ENCODE data around the gene APCDD1.

APCDD1 gene

DNA sequence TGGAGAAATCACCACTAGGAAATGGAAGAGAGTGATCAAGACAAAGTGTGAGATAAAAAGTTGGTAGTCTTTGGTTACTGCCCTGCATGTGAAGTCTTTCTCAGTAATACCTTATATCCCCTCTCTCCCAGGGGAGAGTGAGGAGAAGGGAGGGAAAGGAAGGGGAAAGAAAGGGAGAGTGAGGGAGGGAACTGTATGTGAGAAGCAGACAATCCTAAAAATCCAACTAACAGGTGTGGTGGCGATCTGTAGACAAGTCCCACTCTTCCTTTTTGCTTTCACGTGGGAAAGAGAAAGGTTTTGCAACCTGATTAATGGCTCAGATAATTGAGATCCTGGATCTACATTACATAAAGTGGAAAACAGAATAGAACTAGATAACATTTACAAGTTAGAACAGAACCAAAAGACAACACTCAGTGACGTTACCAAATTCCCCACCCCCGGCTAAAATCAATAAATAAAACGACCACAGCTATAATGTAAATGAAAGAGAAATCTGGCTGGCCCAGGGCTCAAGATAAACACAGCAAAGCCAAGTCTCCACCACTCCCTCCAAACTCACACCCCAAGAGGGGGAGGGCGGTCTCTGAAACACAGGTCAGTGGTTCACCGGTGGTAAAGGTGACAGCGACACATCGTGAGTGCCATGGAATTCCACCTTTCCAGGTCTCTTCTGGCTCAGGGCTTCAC, 10.0 kb upstream of the APCDD1 start:
- no peaks in the 10 kb centered on the region for H3K36me3 ChIP-seq (ENCODE audit: control insufficient read depth in 5 of 5, insufficient read depth in 5 of 5, low read length in 5 of 5)
- H3K27ac ChIP-seq (ENCODE audit: low read depth, low read length) = no peak overlapping the region
- H3K4me3 ChIP-seq (ENCODE audit: low read depth in 1 of 5, low read length in 5 of 5) = no peak overlapping the region

DNA sequence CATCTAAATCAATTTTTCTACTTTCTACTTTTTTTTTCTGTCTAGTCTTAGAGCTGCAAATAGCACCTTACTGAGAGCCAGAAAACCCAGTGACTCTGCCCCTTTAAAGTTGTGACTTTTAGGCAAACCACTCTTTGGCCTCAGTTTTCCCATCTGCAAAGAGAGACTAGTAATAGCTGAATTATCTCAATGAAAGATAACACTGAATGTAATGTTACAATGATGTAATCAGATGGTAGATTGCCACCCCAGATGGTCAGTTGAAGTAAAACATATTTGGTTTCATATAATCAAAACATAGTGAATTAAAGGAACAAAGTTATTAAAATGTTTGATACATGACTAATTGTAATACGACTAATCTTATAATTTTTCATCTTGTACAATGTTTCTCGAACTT, 5.0 kb upstream of the APCDD1 start:
- peaks cover 0 to 19% (median 9%) of the 10 kb centered on the region in 5 donors for H3K4me1 ChIP-seq (ENCODE audit: control insufficient read depth in 5 of 5, insufficient read depth in 5 of 5, low read length in 5 of 5)
- H3K4me3 ChIP-seq (ENCODE audit: low read depth in 1 of 5, low read length in 5 of 5) = no peak overlapping the region
- H3K27me3 ChIP-seq (ENCODE audit: control insufficient read depth in 5 of 5, insufficient read depth in 4 of 5, low read length in 5 of 5) = no peaks in the 10 kb centered on the region
- no peak overlapping the region for H3K9ac ChIP-seq (ENCODE audit: low read length in 5 of 5)
- no peak overlapping the region for H3K27ac ChIP-seq (ENCODE audit: low read depth, low read length)
- no peaks in the 10 kb centered on the region for H3K36me3 ChIP-seq (ENCODE audit: control insufficient read depth in 5 of 5, insufficient read depth in 5 of 5, low read length in 5 of 5)
- H3K9me3 ChIP-seq (ENCODE audit: control insufficient read depth in 5 of 5, low read length in 5 of 5) = no peaks in the 10 kb centered on the region

More for the DNA sequence above, 10.0 kb upstream of the APCDD1 start:
- Histone ChIP-seq H3K9ac (ENCODE audit: low read length in 5 of 5) (no peak overlapping the region), H3K27me3 (ENCODE audit: control insufficient read depth in 5 of 5, insufficient read depth in 4 of 5, low read length in 5 of 5) (no peaks in the 10 kb centered on the region), H3K9me3 (ENCODE audit: control insufficient read depth in 5 of 5, low read length in 5 of 5) (no peaks in the 10 kb centered on the region), H3K4me1 (ENCODE audit: control insufficient read depth in 5 of 5, insufficient read depth in 5 of 5, low read length in 5 of 5) (no peaks in the 10 kb centered on the region)

DNA sequence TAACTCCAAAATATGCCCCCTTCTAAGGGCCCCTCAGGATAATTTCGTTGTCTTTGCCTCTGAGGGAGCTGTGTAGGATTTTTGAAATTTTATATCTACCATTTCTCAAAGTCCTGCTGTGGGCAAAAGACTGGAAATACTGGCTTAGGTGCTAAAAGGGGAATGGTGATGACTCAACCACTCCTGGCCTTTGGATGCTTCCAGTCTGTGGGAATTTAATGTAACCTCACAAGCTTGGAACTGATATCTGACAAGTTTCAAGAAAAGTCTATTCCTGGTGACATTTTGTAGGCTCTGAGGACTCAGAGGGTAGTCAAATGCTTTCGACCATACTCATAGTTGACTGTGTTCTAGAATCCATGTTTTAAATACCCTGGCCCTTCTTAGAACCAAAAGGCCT, 3.4 kb upstream of the APCDD1 start:
- no peaks in the 10 kb centered on the region for H3K9me3 ChIP-seq (ENCODE audit: control insufficient read depth in 5 of 5, low read length in 5 of 5)
- H3K9ac ChIP-seq (ENCODE audit: low read length in 5 of 5) = no peak overlapping the region
- H3K4me3 ChIP-seq (ENCODE audit: low read depth in 1 of 5, low read length in 5 of 5) = no peak overlapping the region
- no peaks in the 10 kb centered on the region for H3K36me3 ChIP-seq (ENCODE audit: control insufficient read depth in 5 of 5, insufficient read depth in 5 of 5, low read length in 5 of 5)
- H3K4me1 ChIP-seq (ENCODE audit: control insufficient read depth in 5 of 5, insufficient read depth in 5 of 5, low read length in 5 of 5) = peaks cover 0 to 30% (median 18%) of the 10 kb centered on the region in 5 donors
- no peak overlapping the region for H3K27ac ChIP-seq (ENCODE audit: low read depth, low read length)
- peaks cover 0 to 5% (median 0%) of the 10 kb centered on the region in 5 donors for H3K27me3 ChIP-seq (ENCODE audit: control insufficient read depth in 5 of 5, insufficient read depth in 4 of 5, low read length in 5 of 5)

DNA sequence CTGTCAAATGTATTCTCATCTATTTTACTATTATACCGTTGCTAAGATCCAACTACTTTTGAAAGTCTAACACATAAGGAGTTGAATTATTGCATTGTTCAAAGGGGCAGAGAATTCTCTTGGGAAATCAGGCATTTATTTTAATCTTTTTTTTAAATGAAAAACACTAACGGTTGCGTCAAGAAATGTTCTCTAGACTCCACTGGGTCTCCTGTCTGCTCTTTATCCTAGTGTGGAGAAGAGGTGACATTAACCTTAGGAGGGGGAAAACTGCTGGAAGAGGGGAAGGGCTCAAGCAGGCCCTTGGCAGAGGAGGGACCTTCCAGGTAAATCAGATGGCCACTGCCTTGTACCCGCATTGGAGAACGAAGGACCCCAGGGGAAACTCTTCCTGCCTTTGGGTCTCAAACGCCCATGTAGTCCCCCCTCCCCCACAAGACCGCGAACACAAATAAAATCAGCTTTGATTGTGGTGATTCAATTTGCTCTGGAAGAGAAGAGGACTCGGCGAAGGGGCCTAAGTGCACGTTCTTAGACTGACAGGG, 1.1 kb upstream of the APCDD1 start:
- Histone ChIP-seq H3K27me3 (ENCODE audit: control insufficient read depth in 5 of 5, insufficient read depth in 4 of 5, low read length in 5 of 5) (peaks cover 0 to 5% (median 0%) of the 10 kb centered on the region in 5 donors), H3K9ac (ENCODE audit: low read length in 5 of 5) (peak overlapping the region in 2 of 5 donors; percentile 23 to 56), H3K9me3 (ENCODE audit: control insufficient read depth in 5 of 5, low read length in 5 of 5) (no peaks in the 10 kb centered on the region)

DNA sequence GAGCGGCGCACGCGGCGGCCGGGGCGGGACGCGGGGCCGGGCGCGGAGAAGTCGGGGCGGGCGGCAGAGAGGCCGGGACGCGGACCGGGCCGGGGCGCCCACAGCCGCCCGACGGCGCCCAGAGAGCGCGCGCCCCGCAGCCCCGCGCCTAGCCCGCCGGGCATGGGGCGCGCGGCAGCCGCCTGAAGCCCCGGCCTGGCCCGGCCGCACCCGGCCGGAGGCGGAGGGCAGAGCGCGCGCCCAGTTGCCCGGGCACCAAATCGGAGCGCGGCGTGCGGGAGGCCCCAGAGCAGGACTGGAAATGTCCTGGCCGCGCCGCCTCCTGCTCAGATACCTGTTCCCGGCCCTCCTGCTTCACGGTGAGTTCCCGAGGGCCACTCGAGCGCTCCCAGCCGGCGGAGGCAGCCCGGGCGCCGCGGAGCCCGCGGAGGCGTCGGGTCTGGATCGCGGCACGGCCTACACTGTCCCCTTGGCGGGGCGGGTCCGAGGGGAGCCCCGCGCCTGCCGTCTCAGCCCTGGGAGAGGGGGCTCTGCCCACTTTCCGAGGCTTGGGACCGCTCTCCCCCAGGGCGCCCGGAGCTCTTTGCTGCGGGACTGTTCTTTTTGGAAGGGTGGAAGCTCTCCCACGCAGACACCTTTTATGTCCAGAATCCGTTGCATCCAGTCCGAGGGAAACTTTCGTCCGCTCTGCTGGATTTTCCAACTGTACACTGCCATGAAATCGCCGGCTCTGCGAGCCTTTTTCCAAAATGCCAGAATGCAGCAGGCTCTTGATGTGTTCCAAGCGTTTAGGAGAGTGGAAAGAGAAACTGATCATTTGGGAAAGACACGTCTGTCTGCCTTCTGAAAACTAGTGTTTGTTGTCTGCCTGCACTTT, 484 bp downstream of the APCDD1 start:
- Histone ChIP-seq H3K4me1 (ENCODE audit: control insufficient read depth in 5 of 5, insufficient read depth in 5 of 5, low read length in 5 of 5) (peaks cover 0 to 54% (median 34%) of the 10 kb centered on the region in 5 donors), H3K9me3 (ENCODE audit: control insufficient read depth in 5 of 5, low read length in 5 of 5) (no peaks in the 10 kb centered on the region), H3K4me3 (ENCODE audit: low read depth in 1 of 5, low read length in 5 of 5) (peak overlapping the region; percentile 65 to 93 (median 79)), H3K27ac (ENCODE audit: low read depth, low read length) (peak overlapping the region; percentile 63), H3K27me3 (ENCODE audit: control insufficient read depth in 5 of 5, insufficient read depth in 4 of 5, low read length in 5 of 5) (peaks cover 0 to 5% (median 0%) of the 10 kb centered on the region in 5 donors), H3K9ac (ENCODE audit: low read length in 5 of 5) (peak overlapping the region; percentile 66 to 86 (median 77)), H3K36me3 (ENCODE audit: control insufficient read depth in 5 of 5, insufficient read depth in 5 of 5, low read length in 5 of 5) (no peaks in the 10 kb centered on the region)

More for the DNA sequence above, 1.1 kb upstream of the APCDD1 start:
- Histone ChIP-seq H3K36me3 (ENCODE audit: control insufficient read depth in 5 of 5, insufficient read depth in 5 of 5, low read length in 5 of 5) (no peaks in the 10 kb centered on the region), H3K4me1 (ENCODE audit: control insufficient read depth in 5 of 5, insufficient read depth in 5 of 5, low read length in 5 of 5) (peaks cover 0 to 50% (median 33%) of the 10 kb centered on the region in 5 donors), H3K27ac (ENCODE audit: low read depth, low read length) (peak overlapping the region; percentile 74), H3K4me3 (ENCODE audit: low read depth in 1 of 5, low read length in 5 of 5) (peak overlapping the region in 4 of 5 donors; percentile 37 to 65 (median 54))

DNA sequence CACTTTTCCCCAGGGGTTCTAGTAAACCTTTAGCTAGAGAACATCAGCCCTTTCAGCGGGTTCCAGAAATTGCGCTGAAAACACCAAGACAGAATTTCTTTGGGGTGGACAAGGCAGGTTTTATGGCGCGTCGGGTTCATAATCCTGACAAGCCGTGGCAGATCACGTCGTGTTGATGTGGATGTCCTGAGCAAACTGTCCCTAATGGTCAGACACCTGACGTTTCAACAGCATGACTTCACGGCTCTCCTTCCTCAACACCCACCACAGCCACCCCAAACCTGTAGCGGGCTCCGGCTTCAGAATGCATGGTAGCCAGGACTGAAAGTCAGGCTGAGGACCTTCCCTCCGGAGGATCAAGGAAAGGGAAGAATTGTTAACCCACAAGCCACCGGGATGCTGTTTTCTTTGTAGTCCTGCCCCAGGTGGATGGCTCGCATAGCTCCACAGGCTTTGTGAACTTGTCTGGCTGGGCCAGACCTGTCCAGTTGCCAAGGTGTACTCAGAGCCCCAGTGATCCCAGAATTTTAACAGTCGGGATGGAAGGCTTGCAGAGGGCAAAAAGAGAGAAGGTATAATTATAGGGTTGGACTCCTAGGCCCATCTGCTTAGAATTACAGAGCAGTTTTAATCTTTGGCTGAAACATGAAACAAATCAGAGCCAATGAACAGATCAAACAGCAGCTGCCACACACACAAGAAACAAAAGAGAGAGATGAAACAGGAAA, 1.5 kb downstream of the APCDD1 start:
- Histone ChIP-seq H3K27me3 (ENCODE audit: control insufficient read depth in 5 of 5, insufficient read depth in 4 of 5, low read length in 5 of 5) (peaks cover 0 to 5% (median 0%) of the 10 kb centered on the region in 5 donors), H3K36me3 (ENCODE audit: control insufficient read depth in 5 of 5, insufficient read depth in 5 of 5, low read length in 5 of 5) (no peaks in the 10 kb centered on the region), H3K4me3 (ENCODE audit: low read depth in 1 of 5, low read length in 5 of 5) (peak overlapping the region; percentile 65 to 93 (median 79)), H3K9ac (ENCODE audit: low read length in 5 of 5) (peak overlapping the region; percentile 66 to 86 (median 77)), H3K27ac (ENCODE audit: low read depth, low read length) (peak overlapping the region; percentile 63), H3K4me1 (ENCODE audit: control insufficient read depth in 5 of 5, insufficient read depth in 5 of 5, low read length in 5 of 5) (peaks cover 0 to 51% (median 34%) of the 10 kb centered on the region in 5 donors), H3K9me3 (ENCODE audit: control insufficient read depth in 5 of 5, low read length in 5 of 5) (no peaks in the 10 kb centered on the region)

DNA sequence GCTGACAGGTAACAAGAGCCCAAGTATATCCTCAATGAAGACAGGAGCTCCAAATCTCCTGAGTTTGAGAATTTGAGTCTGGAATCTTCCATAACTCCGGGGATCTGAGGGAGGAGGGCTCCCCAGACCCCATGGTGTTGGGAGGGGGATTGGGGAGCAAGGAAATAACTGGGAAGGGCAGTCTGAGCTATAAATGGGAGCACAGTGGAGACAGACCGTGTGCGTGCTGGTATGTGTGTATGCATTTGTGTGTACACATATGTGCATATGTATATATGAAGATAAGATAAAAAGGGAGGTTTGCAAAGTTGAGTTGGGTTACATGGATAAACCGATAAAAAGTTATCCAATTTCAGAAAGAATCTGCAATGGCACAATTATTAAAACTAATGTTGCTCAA, 2.3 kb downstream of the APCDD1 start:
- peak overlapping the region in 1 of 5 donors; percentile 15 for H3K9ac ChIP-seq (ENCODE audit: low read length in 5 of 5)
- peak overlapping the region in 4 of 5 donors; percentile 74 to 93 (median 80) for H3K4me3 ChIP-seq (ENCODE audit: low read depth in 1 of 5, low read length in 5 of 5)
- H3K27me3 ChIP-seq (ENCODE audit: control insufficient read depth in 5 of 5, insufficient read depth in 4 of 5, low read length in 5 of 5) = peaks cover 0 to 5% (median 0%) of the 10 kb centered on the region in 5 donors
- no peak overlapping the region for H3K27ac ChIP-seq (ENCODE audit: low read depth, low read length)
- no peaks in the 10 kb centered on the region for H3K9me3 ChIP-seq (ENCODE audit: control insufficient read depth in 5 of 5, low read length in 5 of 5)
- H3K4me1 ChIP-seq (ENCODE audit: control insufficient read depth in 5 of 5, insufficient read depth in 5 of 5, low read length in 5 of 5) = peaks cover 0 to 51% (median 34%) of the 10 kb centered on the region in 5 donors
- H3K36me3 ChIP-seq (ENCODE audit: control insufficient read depth in 5 of 5, insufficient read depth in 5 of 5, low read length in 5 of 5) = no peaks in the 10 kb centered on the region

DNA sequence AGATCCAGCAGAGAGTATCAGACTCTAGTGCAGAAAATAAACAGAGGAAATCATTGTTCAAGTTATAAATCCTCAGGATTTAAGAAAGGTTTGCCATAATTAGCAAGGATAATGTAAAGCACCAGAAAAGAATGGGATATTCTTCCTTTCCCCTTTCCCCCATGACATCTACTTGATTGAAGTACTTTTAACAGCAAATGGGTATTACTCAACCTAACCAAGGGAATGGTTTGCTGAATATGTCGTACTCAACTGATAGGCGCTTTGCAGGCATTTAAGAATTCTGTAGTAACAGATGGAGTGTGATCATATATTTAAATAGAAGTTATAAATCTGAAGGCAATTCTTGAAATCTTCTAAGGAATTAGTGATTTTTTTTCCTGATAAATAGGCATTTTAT, 2.7 kb downstream of the APCDD1 start:
- Histone ChIP-seq H3K9me3 (ENCODE audit: control insufficient read depth in 5 of 5, low read length in 5 of 5) (no peaks in the 10 kb centered on the region), H3K4me1 (ENCODE audit: control insufficient read depth in 5 of 5, insufficient read depth in 5 of 5, low read length in 5 of 5) (peaks cover 0 to 51% (median 34%) of the 10 kb centered on the region in 5 donors), H3K9ac (ENCODE audit: low read length in 5 of 5) (peak overlapping the region in 1 of 5 donors; percentile 15), H3K27me3 (ENCODE audit: control insufficient read depth in 5 of 5, insufficient read depth in 4 of 5, low read length in 5 of 5) (peaks cover 0 to 5% (median 0%) of the 10 kb centered on the region in 5 donors), H3K36me3 (ENCODE audit: control insufficient read depth in 5 of 5, insufficient read depth in 5 of 5, low read length in 5 of 5) (no peaks in the 10 kb centered on the region), H3K27ac (ENCODE audit: low read depth, low read length) (no peak overlapping the region), H3K4me3 (ENCODE audit: low read depth in 1 of 5, low read length in 5 of 5) (peak overlapping the region in 2 of 5 donors; percentile 79 to 81)

DNA sequence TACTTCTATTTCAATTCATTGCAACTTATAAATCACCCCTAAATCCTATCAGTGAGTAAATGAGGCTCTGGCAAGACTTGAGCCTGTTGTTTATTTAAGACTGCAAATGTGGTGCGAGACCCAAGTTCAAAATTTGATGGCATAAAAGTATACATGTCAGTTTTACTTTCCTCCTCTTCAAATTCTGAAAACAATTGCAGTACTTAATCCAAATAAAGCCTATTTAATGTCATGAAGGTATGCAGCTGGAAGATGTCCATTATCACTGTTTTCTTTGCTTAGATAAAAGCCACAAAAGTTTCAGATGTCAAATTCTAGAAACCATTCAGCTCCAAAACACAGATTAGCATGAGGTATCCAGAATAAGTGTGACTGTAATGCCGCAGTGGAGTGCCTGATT, 3.3 kb downstream of the APCDD1 start:
- Histone ChIP-seq H3K27me3 (ENCODE audit: control insufficient read depth in 5 of 5, insufficient read depth in 4 of 5, low read length in 5 of 5) (peaks cover 0 to 5% (median 0%) of the 10 kb centered on the region in 5 donors), H3K4me1 (ENCODE audit: control insufficient read depth in 5 of 5, insufficient read depth in 5 of 5, low read length in 5 of 5) (peaks cover 0 to 50% (median 34%) of the 10 kb centered on the region in 5 donors), H3K9me3 (ENCODE audit: control insufficient read depth in 5 of 5, low read length in 5 of 5) (no peaks in the 10 kb centered on the region), H3K4me3 (ENCODE audit: low read depth in 1 of 5, low read length in 5 of 5) (no peak overlapping the region), H3K27ac (ENCODE audit: low read depth, low read length) (no peak overlapping the region), H3K36me3 (ENCODE audit: control insufficient read depth in 5 of 5, insufficient read depth in 5 of 5, low read length in 5 of 5) (no peaks in the 10 kb centered on the region), H3K9ac (ENCODE audit: low read length in 5 of 5) (no peak overlapping the region)

All from subcutaneous abdominal adipose tissue (tissue), 5 donors.